Neutrophil (primary cell): ENCODE results near the gene PDK2.

Experiments used
- H3K27ac ChIP-seq: fragments of 200-600 bp; sonication (generic); 2 replicates; pipeline ENCODE4 v1.5.1; 2016; ENCODE audit warnings: mild to moderate bottlenecking, moderate library complexity
- H3K27me3 ChIP-seq: fragments of 200-600 bp; sonication (generic); 2 replicates; pipeline ENCODE4 v1.6.0; 2016; ENCODE audit warnings: mild to moderate bottlenecking
- H3K36me3 ChIP-seq: fragments of 200-600 bp; sonication (generic); 2 replicates; pipeline ENCODE4 v1.5.1; 2017
- H3K4me1 ChIP-seq, 2 experiments: fragments of 200-600 bp in 1 of 2; sonication (generic) in 1 of 2; 1 replicate in 1 of 2; 2 replicates in 1 of 2; pipeline versions ENCODE4 v1.5.1 to v1.6.1; 2013 to 2016; ENCODE audit warnings: low read depth in 1 of 2, low read length in 1 of 2, mild to moderate bottlenecking in 1 of 2, moderate library complexity in 1 of 2; ENCODE audit not compliant: control insufficient read depth in 1 of 2, insufficient read depth in 1 of 2
- H3K4me3 ChIP-seq, 2 experiments: fragments of 200-600 bp in 1 of 2; sonication (generic) in 1 of 2; 1 replicate in 1 of 2; 2 replicates in 1 of 2; pipeline ENCODE4 v1.5.1; 2013 to 2016; ENCODE audit warnings: low read depth in 1 of 2, low read length in 1 of 2, mild to moderate bottlenecking in 1 of 2, moderate library complexity in 1 of 2
- H3K9me3 ChIP-seq: fragments of 200-600 bp; sonication (generic); 2 replicates; pipeline ENCODE4 v1.5.1; 2016
- TF ChIP-seq, protein P1 (sequence below): fragments of 200-600 bp; sonication (generic); IDR thresholded peaks from 2 replicates; pipeline ENCODE4 v1.5.1; 2016; ENCODE audit warnings: antibody characterized with exemption

PDK2 gene

GRCh38 chr17:50128441-50129352, 33.5 kb downstream of the PDK2 start:
- Histone ChIP-seq H3K4me3 (peak overlapping the region in 1 of 2 experiments; percentile 14), H3K27ac (no peak overlapping the region), H3K4me1 (peaks cover 14 to 33% of the 10 kb centered on the region in 2 experiments), H3K9me3 (no peaks in the 10 kb centered on the region), H3K36me3 (peaks cover 13% of the 10 kb centered on the region), H3K27me3 (peaks cover 85% of the 10 kb centered on the region)
- TF ChIP-seq, protein P1, sequence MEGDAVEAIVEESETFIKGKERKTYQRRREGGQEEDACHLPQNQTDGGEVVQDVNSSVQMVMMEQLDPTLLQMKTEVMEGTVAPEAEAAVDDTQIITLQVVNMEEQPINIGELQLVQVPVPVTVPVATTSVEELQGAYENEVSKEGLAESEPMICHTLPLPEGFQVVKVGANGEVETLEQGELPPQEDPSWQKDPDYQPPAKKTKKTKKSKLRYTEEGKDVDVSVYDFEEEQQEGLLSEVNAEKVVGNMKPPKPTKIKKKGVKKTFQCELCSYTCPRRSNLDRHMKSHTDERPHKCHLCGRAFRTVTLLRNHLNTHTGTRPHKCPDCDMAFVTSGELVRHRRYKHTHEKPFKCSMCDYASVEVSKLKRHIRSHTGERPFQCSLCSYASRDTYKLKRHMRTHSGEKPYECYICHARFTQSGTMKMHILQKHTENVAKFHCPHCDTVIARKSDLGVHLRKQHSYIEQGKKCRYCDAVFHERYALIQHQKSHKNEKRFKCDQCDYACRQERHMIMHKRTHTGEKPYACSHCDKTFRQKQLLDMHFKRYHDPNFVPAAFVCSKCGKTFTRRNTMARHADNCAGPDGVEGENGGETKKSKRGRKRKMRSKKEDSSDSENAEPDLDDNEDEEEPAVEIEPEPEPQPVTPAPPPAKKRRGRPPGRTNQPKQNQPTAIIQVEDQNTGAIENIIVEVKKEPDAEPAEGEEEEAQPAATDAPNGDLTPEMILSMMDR: no peak

GRCh38 chr17:50129353-50129727, 34.2 kb downstream of the PDK2 start:
- Histone ChIP-seq H3K4me1 (peaks cover 14 to 33% of the 10 kb centered on the region in 2 experiments), H3K4me3 (peak overlapping the region in 1 of 2 experiments; percentile 14), H3K36me3 (peaks cover 20% of the 10 kb centered on the region), H3K27me3 (peaks cover 78% of the 10 kb centered on the region), H3K9me3 (no peaks in the 10 kb centered on the region), H3K27ac (no peak overlapping the region)
- TF ChIP-seq, protein P1: no peak

GRCh38 chr17:50129728-50130558, 34.8 kb downstream of the PDK2 start, which contains the start of gene SAMD14:
Gene SAMD14, minus strand, starts transcription at chr17:50130160. Its CDS starts 5,201 bp downstream, at chr17:50124959.
- Histone ChIP-seq H3K9me3 (no peaks in the 10 kb centered on the region), H3K27ac (no peak within 1 kb of the TSS), H3K4me1 (peaks cover 14 to 33% of the 10 kb centered on the region in 2 experiments), H3K4me3 (peak within 1 kb of the TSS in 1 of 2 experiments; percentile 32), H3K27me3 (peaks cover 72% of the 10 kb centered on the region), H3K36me3 (peaks cover 26% of the 10 kb centered on the region)
- TF ChIP-seq, protein P1: no peak

DNA sequence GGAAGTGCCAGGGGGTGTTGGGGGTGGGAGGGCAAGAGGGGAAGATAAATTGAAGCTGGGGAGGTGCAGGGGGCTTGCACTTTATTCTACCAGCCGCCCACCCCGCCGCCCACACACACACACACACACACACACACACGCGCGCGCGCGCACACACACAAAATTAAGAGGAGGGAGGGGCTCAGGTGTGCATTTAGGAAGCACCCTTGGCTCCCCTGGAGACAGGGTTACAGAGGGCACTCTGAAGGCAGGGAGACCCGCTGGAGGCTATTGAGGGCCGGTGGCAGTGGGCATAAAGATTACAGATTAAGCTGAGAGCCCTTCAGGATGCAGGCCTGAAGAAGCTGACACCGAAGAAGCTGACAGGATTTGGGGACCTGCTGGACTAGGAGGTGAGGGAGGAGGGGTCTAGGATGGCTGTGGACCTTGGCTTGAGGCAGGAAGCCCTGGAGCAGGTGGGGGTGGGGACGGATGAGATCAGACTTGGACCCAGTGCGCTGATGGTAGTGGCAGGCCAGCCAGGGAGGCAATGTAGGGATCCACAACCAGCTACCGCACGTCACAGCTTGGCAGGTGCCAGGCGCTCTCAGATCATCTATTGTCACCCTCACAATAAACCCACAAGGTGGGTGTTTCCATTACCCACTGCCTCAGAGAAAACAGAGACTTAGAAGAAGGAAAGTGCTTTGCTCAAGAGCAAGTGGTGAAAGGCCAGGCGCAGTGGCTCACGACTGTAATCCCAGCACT, 35.6 kb downstream of the PDK2 start:
- H3K4me1 ChIP-seq: peaks cover 14 to 33% of the 10 kb centered on the region in 2 experiments
- peaks cover 34% of the 10 kb centered on the region for H3K36me3 ChIP-seq
- TF ChIP-seq, protein P1: no peak
- peaks cover 64% of the 10 kb centered on the region for H3K27me3 ChIP-seq
- H3K9me3 ChIP-seq: no peaks in the 10 kb centered on the region
- no peak overlapping the region for H3K4me3 ChIP-seq
- H3K27ac ChIP-seq: no peak overlapping the region
